CD4-positive, alpha-beta T cell treated with Interleukin-2 at 100 ng/mL for 4 hours (primary cell): ENCODE measurements around the gene KYNU.
"Not testable (repeated sequence)": the region's sequence is repeated elsewhere in the genome, so short reads cannot be mapped to it uniquely, and the experiment has no call there.

Experiments used
- DNase-seq: peaks from one replicate; pipeline ENCODE4 v3.0.0-alpha.2; 2020; ENCODE audit warnings: low spot score

Gene KYNU

DNA sequence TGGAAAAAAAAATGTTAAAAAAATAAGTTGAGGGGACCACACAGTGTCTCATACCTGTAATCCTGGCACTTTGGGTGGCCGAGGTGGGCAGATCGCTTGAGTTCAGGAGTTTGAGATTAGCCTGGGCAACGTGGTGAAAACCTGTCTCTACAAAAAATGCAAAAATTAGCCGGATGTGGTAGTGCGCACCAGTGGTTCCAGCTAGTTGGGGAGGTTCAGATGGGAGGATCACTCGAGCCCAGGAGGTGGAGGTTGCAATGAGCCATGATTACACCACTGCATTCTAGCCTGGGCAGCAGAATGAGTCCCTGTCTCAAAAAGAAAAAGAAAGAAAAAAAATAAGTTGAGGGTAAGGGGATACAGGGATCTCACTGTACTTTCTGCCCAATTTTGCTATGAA is 6.1 kb upstream of the KYNU start:
- DNase-seq: no peak

DNA sequence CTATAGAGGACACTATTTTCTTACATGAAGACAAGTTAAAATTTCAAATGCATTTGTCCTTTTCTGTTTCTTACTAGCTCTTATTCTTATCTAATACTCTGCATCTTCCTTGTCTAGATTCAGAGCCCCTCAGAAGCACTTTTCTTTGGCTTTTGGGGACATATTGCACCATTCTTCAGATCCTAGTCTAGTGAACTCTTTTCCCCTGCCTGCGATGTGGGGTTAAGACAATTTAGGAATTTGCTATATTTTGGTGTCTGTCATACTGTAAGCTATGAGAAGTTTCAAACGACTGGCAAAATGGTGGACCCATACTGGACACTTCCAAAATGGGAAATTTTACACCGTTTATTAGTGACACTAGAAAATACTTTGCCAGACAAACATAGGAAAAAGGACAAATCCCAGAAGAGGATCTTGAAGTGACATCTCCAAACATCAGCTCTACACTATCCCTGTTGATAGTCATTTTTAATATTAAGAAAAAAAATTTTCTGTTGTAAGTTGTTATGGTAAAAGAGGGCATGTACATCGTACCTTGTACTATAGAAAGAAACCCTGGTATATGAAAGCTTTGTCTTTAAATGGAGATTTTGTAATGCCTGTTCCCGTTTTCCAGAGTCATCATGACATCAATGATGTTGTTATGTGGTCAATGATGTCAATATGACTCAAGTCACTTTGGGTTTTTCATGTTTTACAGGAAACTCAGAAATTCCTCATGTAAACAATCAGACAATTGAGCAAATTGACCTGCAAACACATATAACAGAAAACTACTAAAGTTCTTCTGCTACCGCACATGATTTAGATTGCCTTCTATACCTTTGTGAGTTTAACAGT is 4.4 kb upstream of the KYNU start:
- DNase-seq: no peak

DNA sequence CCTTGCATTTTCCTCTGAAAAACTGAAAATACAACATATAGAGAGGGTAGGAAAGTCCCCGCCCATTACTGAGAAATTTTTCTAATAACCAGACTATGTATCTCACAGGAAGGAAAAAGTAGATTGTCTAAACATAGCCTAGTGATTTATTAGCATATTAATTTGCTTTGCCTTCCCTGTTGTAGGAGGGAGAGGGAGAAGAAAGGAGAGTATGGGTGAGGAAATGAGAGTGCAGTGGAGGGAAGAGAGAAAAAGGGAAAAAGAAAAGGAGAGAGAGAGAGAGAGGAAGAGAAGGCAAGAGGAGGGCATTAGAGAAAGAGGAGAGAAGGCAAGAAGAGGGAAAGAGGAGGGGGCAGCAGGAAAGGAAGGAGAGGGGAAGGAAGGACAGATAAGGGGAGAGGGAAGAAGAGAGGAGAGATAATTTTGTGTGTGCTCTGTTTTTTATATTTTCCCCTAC is 3.6 kb upstream of the KYNU start:
- no peak for DNase-seq

DNA sequence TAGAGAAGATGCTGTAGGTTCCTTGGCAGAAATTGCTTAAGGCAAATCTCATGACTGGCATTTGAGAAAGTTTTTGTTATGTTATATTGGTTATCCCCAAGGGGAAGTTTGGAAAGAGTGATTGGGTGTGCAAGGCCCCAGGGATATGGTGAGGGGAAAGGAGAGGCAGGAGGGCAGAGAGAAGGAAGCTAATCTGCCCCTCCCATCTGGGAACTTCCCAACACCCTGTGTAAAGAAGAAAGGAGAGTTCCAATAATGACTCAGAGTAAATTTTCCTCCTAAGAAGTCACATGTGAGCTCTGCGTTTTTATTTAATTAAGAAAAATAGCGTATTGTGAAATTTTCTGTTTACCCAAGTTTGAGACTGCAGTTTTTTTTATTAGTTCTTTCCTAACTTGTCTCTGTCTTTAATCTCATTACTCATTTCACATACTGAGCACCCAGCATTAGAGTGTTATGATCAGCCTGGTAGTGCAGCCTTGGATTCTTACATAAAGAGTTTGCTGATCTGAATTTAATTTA is 3.1 kb upstream of the KYNU start:
- no peak for DNase-seq

DNA sequence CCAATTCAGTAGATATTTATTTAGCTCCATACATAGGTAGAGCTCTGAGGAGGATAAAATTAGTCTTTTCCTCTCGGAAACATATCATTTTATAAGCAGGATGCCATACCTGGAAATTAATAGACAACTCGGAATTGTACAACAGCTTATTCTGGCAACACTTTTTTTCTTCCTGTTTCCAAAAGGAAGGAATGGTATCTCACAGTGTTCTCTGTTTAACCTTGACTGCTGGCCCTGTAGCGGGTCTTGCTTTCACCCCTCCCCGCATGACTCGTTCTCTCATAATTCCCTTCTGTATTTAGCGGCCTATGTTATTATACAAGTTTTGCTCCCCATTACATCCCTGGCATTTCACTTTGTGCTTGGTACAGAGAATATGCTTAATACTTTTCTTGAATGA is 2.5 kb upstream of the KYNU start:
- no peak for DNase-seq

DNA sequence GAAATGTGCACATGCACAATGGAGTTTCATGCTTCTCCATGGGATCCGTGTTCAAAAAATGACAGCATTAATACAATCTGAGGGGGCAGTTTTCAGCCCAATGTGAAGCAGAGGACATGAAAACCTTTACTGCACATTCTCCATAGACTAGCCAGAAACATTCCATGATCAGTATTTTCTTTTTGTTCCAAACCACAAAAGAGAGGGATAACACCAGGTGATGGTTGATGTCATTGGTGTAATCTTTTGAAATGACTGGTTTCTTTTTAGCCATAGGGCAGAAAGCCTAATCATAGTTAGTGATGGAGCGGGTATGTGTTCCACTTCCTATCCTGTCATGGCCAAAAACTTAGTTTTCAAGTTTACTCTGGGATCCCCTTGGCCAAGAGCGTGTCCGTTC is 1.8 kb upstream of the KYNU start:
- no peak for DNase-seq

DNA sequence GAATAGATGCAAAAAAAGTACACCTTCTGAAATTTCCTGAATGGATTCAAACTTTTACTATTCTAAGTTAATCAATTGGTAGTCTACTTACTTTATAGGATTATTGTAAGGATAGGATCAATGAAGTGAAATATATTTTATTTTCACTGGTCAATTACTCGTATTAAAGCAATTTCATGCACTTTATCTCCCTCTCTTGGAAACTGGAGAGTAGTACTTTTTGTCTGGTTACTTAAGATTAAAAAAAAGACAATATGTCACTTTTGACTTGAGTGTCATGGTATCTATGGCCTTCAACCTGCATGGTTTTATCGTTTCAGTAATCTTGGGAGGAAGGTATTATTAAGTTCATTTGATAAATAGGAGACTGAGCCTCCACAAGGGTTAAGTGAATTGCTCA is 1.0 kb upstream of the KYNU start:
- DNase-seq: no peak

DNA sequence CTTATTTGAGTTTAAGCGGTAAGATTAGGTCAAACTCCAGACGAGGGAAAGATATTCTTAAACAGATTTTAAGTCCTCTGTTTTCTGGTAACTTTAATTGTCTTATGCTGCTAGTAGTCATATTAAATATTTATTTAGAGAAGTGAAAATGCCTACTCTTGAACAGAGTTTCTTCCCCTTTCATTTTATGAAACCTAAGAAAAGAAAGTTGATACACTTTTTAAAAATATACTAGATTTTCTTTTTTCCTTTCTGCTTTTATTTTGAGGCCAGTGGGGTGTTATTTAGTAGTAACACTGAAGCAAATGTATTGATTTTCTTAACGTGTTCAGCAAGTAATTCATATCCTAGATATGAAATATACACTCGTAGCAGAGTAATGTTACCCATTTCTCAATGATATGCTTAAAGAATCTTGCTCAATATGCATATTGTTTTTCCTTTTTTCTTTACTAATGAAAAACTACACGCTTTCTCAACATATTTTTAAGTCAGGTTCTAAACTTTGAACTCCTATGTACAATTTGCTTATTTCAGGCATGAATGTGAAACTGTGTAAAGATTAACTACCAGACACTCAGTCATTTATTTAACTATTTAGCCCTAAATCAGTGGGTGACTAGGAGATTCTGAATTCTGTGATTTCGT is 691 bp downstream of the KYNU start:
- no peak for DNase-seq

DNA sequence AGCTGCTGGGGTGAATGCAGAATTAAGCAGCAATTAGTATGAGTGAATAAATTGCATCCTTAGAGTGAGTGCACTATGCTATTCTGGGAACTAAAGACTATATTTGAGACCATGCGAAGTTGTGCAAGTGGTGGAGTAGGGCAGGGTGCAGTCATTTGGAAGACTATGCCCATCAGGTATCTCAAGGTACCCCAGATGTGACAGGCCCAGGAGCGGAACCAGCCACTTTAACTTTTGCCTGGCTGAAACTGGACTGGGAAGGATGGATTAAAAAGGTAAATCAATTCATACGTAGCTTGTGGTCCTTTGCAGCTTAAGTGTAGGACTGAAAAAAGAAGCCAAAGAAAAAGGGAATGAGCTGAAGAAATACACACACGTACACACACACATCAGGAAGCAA is 1.7 kb downstream of the KYNU start:
- DNase-seq: no peak

DNA sequence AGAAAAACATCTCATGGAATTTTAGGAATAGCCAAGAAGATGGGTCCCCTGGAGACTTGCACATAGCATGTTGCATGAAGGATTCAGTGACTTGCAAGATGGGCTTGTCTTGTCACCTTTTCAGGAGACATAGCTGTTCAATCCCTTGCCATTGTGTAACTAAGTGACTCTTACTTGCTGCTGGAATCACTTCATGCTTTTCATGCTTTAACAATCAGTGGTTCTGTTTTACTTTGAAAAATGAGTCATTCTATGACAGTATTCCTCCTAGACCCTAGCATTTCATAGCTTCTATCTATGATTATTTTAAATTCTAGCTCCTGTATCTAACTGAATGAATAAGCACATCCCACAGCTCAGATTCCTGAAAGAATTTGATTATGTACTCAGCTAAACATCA is 2.8 kb downstream of the KYNU start:
- no peak for DNase-seq

DNA sequence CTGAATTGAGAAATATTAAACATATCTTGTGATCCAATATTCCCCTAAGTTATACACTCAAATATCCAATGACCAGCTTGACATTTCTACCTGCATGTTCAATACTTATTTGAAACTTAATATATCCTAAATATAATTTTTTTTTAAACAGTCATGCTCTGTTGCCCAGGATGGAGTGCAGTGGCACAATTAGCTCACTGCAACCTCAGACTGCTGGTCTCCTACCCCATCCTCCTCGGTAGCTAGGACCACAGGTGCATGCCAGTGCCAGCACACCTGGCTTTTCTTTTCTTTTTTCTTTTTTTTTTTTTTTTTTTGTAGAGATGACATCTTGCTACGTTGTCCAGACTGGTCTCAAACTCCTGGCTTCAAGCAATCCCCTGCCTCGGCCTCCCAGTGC is 4.2 kb downstream of the KYNU start:
- no peak for DNase-seq

DNA sequence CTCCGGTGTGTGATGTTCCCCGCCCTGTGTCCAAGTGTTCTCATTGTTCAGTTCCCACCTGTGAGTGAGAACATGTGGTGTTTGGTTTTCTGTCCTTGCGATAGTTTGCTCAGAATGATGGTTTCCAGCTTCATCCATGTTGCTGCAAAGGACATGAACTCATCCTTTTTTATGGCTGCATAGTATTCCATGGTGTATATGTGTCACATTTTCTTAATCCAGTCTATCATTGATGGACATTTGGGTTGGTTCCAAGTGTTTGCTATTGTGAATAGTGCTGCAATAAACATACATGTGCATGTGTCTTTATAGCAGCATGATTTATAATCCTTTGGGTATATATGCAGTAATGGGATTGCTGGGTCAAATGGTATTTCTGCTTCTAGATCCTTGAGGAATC is 5.0 kb downstream of the KYNU start:
- not testable (repeated sequence) for DNase-seq

DNA sequence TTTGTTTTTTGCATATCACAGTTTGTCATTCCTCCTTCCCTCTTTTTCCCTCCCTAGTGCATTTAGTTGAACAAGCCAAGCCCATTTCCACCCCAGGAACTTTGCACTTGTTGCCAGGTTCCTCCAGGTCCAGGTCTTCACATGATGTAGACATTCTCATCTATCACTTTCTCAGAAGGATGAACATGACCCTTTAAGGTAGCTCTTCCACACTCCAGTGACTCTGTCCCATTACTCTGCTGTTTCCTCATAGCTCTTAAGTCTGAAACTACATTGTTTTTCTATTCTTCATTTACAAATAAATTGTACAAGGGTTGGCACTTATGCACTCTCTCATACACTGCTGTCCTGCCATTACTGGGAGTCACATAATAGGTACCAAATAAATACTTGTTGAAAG is 6.1 kb downstream of the KYNU start:
- DNase-seq: no peak

DNA sequence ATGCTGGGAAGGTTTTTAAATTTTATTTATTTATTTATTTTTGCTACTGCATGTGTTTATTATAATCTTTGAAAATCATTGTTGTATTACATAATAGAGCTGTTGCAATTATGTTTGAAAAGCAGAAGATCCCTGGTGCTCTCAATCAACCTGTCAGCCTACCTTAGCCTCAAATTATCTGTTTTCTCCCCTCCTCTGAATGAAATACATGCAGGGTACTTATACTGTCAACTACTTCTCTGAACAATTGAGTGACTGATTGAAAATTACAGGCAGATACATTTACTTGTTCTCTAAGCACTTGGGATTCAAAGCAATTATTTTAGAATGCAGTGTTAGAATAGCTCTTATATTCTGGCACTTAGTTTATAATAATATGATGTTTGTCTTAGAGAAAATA is 8.1 kb downstream of the KYNU start:
- no peak for DNase-seq

DNA sequence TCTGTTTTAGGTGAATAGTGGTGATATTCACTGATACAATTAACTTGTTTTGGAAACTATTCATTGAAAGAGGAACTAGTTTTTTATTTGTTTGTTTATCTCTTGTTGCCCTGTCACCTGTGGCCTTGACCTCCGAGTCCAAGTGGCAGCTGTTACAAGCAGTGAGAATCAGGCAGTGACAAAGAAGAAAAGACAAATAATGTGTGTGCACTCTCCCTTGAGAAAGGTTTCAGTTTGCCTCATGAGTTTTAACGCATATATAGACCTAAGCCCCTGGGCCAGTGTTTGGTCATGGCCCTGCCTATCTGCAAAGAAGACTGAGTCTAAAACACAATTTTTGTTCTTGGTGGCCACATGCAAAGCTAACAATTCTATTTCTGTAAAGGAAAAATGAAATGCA is 15.3 kb downstream of the KYNU start:
- DNase-seq: no peak

DNA sequence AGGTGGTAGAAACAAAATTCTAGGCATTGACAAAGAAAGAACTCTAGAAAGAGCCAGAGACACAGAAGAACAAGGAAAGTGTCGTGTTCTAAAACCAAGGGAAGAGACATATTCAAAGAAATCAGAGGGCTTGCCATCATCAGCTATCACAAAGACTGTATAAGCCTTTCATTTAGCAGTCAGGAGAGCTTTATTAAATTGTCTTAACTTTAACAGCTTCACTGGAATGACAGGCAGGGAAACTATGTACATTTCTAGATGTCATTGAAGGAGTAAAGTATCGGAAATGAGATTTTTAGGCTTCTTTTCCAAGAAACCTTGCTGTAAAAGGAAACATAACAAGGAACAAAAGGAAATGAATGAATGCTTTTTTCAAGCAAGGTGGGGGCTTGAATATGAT is 15.8 kb downstream of the KYNU start:
- DNase-seq: no peak

DNA sequence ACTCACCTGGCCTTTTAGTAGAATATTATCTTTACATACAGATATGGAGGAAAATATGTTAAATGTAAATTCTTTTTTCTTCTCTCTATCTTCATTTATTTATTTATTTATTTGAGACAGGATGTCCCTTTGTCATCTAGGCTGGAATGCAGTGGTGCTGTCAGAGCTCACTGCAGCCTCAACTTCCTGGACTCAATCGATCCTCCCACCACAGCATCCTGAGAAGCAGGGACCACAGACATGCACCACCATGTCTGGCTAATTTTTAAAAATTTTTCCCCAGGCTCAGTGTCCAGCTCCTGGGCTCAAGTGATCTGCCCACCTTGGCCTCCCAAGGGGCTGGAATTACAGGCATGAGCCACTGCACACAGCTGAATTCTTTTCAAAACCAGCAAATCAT is 20.3 kb downstream of the KYNU start:
- no peak for DNase-seq

DNA sequence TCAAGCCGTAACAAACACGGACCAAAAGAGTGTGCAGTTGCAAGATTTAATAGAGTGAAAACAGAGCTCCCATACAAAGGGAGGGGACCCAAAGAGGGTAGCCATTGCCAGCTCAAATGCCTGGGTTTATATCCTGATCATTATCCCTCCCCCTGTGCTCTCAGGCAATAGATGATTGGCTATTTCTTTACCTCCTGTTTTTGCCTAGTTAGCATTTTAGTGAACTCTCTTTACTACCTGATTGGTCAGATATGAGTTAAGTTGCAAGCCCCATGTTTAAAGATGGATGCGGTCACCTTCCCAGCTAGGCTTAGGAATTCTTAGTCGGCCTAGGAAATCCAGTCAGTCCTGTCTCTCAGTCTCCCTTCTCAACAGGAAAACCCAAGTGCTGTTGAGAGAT is 22.9 kb downstream of the KYNU start:
- DNase-seq: not testable (repeated sequence)

DNA sequence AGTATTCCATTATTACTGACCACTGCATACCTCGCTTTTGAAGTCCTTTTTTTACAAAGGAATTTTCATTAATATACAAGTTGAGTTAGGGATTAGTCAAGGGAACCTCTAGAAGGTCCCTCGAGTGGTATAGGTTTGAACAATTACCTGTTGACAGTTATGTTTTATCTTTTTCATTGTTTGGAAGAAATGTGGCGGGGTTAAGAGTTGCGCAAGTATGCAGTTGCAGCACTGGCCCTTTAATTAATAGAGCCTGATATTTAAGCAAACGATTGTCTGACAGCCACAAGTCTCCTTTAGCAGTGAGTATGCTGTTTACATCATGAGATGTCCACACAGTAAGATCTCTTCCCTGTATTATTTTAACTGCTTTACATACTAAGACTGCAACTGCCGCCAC is 24.3 kb downstream of the KYNU start:
- no peak for DNase-seq

DNA sequence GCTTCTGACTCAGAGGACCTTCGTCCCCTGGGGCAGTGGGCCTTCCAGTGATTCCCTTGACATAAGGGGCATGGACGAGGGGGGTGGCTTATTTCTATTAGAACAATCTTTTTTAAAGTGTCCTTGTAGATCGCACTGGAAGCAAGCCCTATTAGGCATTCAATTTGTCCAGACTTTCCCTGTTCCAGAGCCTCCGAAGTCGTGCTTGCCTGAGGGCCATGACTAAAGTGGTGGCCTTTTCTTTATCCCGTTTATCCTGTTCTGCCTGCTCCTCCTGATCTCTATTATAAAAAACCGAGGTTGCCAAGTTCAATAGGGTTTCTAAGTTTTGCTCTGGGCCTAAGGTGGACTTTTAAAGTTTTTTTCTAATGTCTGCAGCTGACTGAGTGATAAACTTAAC is 26.3 kb downstream of the KYNU start:
- not testable (repeated sequence) for DNase-seq

DNA sequence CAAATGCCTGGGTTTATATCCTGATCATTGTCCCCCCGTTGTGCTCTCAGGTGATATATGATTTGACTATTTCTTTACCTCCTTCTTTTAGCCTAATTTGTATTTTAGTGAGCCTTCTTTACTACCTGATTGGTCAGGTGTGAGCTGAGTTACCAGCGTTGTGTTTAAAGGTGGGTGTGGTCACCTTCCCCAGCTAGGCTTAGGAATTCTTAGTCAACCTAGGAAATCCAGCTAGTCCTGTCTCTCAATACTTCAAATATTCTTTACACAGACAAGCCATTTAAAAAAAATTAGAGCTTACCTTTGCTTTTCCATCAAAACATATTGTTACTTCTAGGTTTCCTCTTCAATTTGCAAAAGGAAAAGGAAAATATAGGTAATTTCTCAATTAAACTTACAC is 30.2 kb downstream of the KYNU start:
- DNase-seq: no peak

DNA sequence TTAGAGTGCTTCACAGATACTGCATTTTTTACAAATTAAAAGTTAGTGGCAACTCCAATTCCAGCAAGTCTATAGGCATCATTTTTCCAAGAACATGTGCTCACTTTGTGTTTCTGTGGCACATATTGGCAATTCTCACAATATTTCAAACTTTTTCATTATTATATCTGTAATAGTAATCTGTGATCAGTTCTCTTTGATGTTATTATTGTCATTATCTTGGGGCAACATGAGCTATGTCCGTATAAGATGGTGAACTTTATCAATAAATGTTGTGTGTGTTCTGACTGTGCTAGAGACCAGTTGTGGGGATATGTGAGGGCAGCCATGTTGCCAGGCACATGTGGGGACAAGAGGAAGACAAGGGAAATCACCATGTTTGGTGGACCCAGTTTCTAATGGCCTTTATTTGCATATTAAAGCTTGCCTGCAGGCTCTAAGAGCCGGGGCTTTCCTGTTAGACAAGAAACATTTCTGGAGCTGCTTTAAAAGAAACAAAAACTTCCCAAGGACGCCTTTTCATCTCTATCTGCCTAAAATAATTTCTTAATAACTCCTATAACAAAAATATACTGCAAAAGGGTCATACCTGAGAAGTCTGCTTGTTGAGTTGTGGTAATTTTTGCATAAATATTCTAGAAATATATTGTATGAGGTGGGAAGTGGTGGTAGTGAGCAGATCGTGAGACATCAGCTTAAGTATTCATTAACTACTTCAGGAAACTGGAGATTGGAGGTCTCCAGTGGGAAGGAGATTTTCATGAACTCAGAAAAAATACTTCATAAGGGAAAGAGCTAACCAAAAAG is 37.2 kb downstream of the KYNU start:
- no peak for DNase-seq

DNA sequence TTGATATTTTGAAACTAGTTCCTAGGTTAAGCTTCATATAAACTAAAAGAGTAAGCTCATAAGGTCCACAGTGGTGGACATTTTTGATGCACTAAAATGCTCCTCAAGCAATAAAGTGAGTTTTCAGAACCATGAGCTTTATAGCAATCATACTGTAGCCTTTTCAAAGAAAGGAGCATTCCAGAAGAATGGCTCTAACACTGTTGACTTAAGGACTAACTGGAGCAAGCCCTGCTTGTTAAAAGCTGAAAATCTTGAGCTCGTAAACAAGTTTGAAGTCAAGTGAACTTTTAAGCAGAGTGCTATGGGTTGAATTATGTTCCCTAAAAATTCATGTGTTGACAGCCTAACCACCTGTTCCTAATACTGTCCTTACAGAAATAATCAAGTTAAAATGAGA is 38.0 kb downstream of the KYNU start:
- no peak for DNase-seq
